SW 1271 (cell line): ENCODE data around the gene ACOT7.

Experiments used
- DNase-seq, 2 experiments: peaks; one replicate each; lab custom pipeline; 2025; lab: John Stamatoyannopoulos, UW

The ACOT7 gene

DNA sequence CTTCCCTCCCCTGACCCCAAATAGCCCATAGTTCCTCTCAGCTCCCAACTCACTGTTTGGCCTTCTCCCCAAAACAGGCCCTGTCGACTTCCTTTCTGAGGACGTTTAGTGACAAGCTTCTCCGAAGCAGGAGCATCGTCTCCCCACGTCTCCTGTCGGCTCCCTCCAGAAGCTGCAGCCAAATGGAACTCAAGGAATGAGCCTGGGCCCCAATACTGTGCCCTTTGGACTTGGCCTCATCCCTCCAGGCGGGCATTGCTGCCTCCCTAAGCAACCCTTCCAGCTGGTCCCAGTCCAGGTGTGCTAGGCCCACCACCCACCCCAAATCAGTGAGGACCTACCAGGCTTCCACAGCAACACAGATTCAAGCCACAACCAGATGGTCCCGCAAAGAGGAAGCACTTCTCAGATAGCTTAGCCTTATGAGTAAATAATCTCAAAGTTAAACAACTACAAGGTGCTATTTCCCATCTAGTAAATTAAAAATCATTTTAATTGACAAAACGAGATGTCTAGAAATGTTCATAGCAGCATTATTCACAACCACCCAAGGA lies 33.0 kb downstream of the ACOT7 start:
- no peak for DNase-seq

- no peak for DNase-seq
Measured at GRCh38 chr1:6360117-6360496, 33.5 kb downstream of the ACOT7 start.

DNA sequence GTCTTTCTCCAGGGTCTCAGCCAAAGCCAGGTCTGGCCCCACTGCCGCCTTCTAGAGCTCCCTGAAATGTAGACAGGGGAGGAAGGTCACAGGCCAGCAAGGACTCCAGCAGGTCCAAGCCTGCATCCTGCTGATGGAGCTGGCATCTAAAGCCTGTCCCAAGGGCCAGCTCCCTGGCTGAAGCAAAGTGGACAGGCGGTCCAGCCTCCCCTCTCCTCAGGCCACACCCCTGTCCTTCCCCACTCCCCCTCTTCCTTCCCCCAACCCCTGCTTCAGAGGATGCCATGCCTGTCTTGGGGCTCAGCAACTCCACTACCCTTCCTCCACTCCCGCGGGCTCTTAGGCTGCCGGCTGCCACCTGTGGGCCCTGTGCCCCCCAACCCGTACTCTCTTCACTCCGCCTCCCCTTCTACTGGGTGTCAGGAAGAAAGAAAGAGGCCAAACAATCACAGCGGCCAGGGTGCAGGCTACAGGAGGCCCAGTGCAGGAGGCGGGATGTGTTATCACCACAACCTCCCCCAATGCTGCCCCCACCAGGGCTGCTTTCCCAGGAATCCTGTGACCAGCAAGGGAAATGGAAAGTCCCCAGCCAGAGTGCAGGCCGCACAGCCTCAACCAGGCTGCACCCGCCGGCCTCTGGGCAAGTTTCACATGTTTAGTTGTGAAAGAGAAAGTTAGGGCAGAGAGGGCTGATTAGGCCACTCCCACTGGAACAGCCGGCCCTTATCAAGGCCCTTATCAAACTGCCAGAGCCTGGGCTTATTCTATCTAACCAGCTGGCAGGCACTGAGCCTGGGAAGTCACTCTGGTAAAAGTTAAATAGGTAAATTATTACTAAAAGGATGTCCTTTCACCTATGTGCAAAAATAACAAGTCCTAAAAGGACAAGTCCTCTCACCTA lies 34.1 kb downstream of the ACOT7 start:
- DNase-seq, result peak in 1 of 2 experiments; percentile 57

- DNase-seq, result peak in 1 of 2 experiments; percentile 45
Measured at GRCh38 chr1:6358757-6359201, 34.8 kb downstream of the ACOT7 start.

GRCh38 chr1:6358144-6358624 lies 35.4 kb downstream of the ACOT7 start:
- DNase-seq, result peak in 1 of 2 experiments; percentile 44

- no peak for DNase-seq
Measured at GRCh38 chr1:6357243-6357936, 36.2 kb downstream of the ACOT7 start.

DNA sequence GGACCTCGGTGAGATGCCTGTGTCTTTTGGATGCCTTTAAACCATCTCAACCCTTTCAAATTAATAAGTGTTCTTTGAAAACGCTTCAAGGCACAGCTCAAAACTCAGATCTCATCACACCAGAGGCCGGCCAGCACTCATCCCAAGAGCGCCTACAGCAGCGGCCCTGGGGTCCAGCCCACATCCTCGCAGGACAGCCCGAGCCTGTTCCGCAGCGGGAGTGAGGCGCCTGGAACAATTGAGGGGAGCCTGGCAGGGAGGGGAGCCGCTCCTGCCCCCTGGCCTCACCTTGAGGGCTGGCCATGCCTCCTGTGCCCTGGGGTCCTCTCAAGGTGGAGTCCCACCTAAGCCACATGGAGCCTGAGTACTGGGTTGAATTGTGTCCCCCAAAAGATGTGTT lies 37.9 kb downstream of the ACOT7 start:
- DNase-seq, result no peak

DNA sequence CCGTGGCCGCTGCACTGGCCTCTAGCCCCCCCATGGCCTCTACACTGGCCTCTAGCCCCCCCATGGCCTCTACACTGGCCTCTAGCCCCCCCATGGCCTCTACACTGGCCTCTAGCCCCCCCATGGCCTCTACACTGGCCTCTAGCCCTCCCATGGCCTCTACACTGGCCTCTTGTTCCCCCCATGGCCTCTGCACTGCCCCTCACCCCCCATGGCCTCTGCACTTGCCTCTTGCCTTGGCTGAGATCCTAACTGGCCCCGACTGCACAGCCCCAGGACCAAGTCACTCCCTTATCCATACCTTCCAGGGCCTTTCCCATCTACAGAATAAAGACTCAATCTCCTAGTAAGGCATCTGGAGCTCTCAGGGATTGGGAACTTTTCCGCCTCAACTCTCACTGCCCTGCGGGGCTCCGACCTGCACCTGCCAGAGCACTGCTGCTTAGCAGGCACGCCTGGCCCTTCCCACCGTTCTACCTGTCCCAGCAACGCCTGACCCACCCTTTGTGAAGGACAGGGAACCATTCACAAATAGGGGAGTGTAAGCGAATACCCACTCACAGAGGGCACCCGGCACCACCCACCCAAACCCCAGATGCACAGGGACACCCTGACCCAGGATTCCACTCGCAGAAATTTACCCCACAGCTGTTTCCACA lies 38.8 kb downstream of the ACOT7 start:
- no peak for DNase-seq

DNA sequence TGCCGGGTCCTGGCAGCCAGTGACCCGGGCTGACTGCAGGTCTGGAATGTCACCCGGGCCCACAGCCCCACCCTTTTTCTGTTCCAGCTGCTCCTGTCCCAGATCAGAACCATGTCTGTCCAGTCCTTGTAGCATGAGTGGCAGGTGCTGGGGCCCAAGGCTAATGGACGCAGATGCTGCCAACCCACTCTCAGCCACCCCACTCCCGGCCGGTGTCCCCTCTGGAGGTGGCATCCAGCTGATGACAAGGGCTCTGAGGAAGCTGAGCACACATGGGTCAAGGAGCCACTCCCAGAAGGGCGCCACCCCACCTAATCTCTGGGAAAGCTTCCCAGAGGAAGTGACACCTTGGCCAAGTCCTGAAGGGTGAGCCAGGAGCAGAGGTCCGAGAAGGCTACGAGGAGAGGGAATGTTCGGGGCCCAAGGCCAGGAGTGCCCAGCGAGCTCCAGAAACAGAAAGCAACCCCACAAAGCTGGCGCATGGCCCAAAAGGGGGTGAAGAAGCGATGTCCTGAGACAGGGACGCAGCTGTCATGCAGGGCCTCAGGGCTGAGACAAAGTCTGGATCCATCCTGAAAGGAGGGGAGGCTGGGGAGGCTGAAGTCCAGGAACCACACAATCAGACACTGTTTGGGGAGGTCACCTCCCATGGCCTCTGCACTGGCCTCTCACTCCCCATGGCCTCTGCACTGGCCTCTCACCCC lies 39.5 kb downstream of the ACOT7 start:
- DNase-seq, result peak in 1 of 2 experiments; percentile 34

GRCh38 chr1:6353619-6353954 lies 40.0 kb downstream of the ACOT7 start:
- DNase-seq, result no peak

- no peak for DNase-seq
Measured at GRCh38 chr1:6352138-6352563, 41.4 kb downstream of the ACOT7 start.

DNA sequence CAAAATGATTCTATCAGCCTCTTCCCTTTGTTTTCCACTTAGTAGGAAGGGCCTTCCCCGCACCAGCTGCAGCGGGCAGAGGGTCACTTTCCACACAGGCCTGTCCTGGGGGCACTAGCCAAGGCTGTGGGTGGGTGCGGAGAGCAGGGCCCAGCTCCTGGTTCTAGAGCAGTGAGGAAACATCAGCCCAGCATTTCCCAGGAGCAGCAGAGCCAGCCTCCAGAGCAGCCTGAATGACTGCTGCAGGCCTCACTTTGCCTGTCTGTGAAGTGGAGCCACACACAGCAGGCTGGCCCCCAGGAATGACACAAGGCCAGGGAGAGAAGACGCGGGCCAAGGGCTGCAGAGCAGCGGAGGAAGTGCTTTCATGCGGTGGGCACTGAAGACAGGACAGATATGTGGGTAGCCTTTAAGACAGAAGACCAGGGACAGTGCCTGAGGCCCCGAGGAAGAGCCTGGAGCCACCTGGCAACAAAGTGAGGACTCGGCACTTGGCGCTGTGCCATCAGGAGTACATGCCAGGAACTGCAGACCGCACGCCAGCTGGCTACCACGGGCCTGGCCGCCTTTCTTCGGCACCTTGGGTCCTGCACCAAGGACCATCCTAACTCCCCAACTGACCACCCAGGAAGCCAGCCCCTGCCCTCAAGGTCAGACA lies 42.0 kb downstream of the ACOT7 start:
- DNase-seq, result no peak

DNA sequence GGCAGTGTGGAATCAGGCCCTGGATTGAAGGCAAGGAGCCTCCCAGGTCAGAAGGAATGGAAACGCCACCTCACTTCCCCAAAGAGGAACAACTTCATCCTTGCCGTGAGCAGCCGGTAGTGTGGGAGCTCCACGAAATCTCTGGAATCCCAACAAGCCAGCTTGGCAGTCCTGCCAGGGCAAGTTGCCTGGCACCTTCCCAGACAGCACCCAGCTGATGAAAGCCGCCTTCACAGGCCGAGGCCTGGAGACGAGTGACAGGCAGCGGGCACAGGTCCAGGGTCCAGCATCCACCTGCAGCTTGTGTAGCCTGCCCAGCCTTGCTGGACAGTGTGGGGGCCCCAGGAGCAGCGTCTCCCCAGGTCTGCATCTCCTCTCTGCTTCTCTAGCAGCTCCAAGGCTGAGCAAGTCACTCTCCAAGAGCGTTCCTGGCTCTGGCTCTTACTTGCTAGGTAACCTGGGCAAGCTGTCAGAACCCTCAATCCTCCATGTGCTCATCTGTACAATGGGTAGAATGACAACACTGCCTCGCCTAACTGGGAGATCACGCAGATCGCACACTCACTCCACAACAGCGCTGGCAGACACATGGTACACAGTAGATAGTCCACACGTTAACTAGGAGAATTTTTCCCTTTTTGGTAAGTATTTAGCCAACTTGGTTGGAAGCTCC lies 43.0 kb downstream of the ACOT7 start:
- DNase-seq, result no peak

- no peak for DNase-seq
Measured at GRCh38 chr1:6349254-6349943, 44.2 kb downstream of the ACOT7 start.

- peak in 1 of 2 experiments; percentile 32 for DNase-seq
Measured at GRCh38 chr1:6348511-6349191, 44.9 kb downstream of the ACOT7 start.

DNA sequence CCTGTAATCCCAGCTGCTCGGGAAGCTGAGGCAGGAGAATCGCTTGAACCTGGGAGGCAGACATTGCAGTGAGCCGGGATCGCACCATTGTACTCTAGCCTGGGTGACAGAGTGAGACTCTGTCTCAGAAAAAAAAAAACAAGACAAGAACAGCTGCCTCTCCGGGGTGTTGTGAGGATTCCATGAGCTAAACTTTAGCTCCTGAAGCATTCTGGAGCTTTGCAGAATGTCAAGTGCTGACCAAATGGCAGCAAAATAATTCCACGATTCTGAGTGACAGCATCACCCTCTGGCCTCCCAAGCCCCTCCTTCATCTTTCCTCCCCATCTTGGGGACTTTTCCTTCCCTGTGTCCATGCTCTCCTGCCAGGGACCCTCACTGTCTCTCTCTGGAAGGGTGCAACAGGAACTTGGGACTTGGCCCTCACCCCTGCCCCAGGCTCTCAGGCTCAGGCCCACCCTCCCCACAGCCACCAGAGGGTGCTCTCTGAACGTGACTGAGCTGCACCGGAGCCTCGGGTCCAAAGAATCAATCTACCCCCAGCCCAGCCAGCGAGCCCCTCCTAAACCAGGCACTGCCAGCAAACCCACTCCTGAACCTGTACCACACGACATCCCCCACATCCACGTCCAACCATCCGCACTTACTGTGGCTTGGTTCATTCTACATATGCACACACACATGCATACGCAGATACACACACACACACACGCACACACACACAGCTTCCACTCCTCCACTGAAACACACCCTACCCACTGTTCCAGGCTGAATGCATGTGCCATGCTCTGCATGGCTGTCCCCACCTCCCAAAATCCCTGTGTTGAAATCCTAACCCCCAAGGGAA lies 45.7 kb downstream of the ACOT7 start:
- peak in 1 of 2 experiments; percentile 16 for DNase-seq

- no peak for DNase-seq
Measured at GRCh38 chr1:6345460-6345859, 48.1 kb downstream of the ACOT7 start.

GRCh38 chr1:6345009-6345408 lies 48.6 kb downstream of the ACOT7 start:
- DNase-seq, result no peak
